ENCODE measurements around the gene OTOF.

The OTOF gene

GRCh38 chr2:26503231-26503880 lies 25.4 kb upstream of the OTOF start:
- DNase-seq (ENCODE audit: low read depth in 2 of 2, low spot score in 1 of 2): peak; percentile 46 to 56

GRCh38 chr2:26500406-26500805 lies 22.5 kb upstream of the OTOF start:
- DNase-seq (ENCODE audit: low read depth in 2 of 2, low spot score in 1 of 2): no peak

- no peak for DNase-seq (ENCODE audit: low read depth in 2 of 2, low spot score in 1 of 2)
Observed at GRCh38 chr2:26495705-26496297, 17.9 kb upstream of the OTOF start.

DNA sequence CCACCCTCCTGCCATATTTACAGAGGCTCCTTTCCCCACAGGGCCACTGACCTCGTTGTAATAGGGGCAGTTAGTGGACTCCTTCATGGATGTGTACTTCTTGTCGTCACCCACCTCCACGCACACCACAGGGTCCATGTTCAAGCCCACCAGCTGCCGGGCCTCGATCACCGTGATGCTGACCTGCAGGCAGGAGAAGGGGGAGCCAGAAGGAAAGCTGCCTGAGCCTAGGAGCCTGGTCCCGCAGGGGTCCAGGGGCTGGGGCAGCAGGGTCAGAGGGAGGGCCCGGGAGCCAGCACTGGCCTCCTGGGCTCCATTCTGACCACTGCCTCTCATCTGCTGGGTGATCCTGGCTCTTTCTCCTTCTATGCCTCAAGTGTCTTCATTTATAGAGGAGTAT lies 17.0 kb upstream of the OTOF start:
- DNase-seq (ENCODE audit: low read depth in 2 of 2, low spot score in 1 of 2): no peak

DNA sequence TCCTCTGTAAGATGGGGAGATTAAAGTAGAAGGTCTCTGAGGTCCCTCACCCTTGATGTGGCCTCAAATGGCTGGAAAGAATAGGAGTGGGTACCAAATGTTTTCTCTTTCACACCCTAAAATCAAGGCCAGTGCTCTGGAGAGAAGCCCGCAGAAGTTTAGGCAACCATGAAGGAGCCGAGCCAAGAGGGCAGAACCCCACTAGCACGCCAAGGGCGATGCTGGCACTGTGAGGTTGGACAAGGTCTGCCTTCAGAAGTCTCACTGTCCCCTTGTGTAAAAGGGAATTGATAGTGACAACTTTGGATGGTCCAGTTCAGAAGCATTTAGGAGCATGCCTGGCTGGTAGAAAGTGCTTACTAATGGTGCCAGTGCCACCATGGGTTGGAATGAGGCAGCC lies 16.3 kb upstream of the OTOF start:
- no peak for DNase-seq (ENCODE audit: low read depth in 2 of 2, low spot score in 1 of 2)

DNA sequence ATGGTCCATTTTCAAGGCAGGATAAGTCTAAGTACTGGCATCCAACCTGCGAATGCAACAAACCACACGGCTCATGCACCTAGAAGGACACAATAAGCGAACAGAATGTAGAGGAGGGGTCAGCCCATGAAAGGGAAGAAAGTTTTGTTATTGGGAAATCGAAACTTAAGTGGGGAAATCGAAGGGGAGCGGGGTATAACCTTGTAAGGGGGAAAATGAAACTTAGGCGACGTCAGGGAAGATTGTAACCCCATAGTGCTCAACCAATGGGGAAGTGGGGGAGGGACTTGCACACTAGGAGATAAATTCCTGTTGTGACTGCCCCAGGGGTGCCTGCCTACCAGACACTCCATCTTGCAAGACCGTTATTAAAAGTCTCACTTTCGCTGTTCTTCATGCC lies 15.6 kb upstream of the OTOF start:
- DNase-seq (ENCODE audit: low read depth in 2 of 2, low spot score in 1 of 2): no peak

GRCh38 chr2:26492749-26493515 lies 15.0 kb upstream of the OTOF start:
- DNase-seq (ENCODE audit: low read depth in 2 of 2, low spot score in 1 of 2): no peak

GRCh38 chr2:26491563-26492167 lies 13.7 kb upstream of the OTOF start:
- DNase-seq (ENCODE audit: low read depth in 2 of 2, low spot score in 1 of 2): no peak

DNA sequence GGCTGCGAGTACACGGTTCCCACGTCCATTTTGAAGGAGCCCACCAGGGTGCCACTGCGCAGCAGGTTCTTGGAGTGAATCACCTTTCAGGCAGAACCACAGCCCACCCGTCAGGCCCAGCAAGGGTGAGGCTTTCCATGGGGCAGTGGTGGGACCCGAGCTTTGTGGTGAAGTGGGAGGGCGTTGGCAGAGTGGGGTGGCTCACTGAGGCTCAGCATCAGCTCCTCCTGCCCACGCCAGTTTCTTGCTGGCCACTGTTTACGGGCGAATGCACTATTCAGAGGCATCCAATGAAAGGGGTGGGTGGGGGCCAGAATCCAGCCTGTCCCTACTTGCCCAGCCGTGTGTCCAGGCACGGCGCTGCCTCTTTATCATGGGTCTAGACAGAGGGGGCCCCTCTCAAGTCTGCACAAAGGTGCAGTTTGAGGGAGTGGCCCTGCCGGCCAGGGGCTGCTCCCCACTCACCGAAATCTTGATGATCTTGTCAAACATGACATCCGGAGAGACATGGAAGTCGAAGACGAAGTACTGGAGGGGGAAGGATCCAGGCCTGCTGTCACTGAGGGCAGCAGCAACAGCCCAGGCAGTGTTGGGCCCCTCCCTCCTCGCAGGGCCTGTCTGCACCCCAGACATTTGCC lies 11.4 kb upstream of the OTOF start:
- no peak for DNase-seq (ENCODE audit: low read depth in 2 of 2, low spot score in 1 of 2)

DNA sequence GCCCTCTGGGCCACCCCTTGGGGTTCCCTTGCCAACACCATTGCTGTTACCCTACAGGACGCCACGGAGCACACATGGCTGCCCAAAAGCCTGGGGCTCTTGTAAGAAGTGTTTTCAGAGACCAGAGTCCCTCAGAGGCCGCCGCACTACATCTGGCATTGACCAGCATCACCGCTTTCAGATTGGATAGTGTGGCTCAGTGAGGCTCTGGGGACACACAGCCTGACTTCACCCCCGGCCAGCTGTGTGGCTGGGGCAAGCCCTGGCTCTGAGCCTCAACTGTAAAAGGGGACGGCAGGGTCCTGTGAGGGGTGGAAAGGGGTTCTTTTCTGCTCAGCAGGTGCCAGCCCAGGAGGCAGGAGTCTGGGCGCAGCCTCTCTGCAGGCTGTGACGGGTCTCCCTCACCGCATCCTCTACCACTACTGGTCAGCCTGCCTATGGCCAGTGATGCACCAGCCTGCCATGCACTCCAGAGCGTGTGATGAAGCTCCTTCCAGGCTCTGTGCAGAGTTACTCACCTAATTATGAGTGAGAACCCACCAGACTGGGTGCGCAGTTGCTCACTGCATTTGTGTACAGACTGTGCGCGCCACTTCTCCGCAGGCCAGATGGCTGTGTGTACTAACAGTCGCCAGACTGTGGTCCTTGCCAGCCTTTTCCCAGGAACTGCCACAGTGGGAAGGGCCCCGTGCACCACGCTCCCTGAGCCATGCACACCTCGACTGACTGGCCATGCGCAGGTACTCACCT lies 10.7 kb upstream of the OTOF start:
- no peak for DNase-seq (ENCODE audit: low read depth in 2 of 2, low spot score in 1 of 2)

- no peak for DNase-seq (ENCODE audit: low read depth in 2 of 2, low spot score in 1 of 2)
Observed at GRCh38 chr2:26487192-26487591, 9.3 kb upstream of the OTOF start.

DNA sequence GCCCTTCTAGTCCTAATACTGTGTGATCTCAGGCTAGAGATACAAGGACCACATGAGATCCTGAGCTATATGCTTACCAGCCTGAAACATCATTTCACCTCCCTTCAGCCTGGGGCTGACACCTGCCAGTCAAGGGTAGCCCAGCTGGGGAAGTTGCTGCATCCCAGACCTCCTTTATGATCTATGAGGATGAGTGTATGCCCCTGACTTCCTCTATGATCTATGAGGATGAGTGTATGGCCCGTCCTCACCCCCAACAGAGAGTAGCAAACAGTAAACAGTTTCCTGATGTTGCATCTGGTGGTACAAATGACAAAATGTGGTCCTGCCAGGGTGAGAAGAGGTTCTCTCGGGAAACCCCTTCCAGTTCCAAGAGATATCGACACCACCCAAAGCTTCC lies 8.9 kb upstream of the OTOF start:
- DNase-seq (ENCODE audit: low read depth in 2 of 2, low spot score in 1 of 2): no peak

DNA sequence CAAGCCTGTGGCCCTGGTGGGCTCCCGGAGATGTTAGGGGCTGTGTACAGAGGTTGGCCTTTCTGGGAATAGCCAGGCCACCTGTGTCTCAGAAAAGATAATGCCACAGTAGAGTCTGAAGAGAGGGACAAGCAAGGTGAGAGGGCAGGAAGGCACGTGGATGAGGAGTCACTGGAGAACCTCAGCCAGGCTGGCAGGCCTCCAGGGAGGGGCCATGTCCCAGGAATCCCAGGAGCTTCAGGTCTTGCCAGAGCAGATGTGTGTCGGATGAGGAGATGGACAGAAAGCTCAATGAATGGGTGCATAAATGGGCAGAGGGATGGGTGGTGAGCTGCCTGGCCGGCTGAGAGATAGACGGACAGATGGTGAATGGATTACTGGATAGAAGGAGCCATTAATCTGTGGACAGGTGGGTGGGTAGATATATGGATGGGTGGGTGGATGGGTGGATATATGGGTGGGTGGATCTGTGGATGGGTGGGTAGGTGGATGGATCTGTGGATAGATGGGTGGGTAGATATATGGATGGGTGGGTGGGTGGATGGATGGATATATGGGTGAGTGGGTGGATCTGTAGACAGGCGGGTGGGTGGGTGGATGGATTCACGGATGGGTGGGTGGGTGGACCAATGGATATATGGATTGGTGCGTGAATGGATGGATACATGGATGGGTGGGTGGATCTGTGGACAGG lies 7.9 kb upstream of the OTOF start:
- no peak for DNase-seq (ENCODE audit: low read depth in 2 of 2, low spot score in 1 of 2)

DNA sequence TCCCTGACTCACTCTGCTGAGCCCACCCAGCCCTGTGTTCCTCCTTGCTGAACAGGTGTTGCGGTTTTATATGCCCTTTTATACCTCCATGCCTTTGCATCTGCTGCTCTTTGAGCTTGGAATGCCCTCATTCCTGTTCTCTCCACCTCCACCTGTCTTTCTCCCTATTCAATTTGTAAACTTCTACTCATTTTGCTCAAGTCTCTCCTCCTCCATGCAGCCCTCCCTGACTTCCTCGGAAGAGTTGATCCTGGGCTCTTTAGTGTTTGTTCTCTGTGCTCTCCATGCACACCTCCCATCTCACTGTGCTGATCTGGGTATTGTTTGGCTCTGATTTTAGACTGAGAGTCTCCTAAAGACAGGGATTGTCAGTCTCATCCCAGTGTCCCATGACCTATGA lies 7.2 kb upstream of the OTOF start:
- no peak for DNase-seq (ENCODE audit: low read depth in 2 of 2, low spot score in 1 of 2)

DNA sequence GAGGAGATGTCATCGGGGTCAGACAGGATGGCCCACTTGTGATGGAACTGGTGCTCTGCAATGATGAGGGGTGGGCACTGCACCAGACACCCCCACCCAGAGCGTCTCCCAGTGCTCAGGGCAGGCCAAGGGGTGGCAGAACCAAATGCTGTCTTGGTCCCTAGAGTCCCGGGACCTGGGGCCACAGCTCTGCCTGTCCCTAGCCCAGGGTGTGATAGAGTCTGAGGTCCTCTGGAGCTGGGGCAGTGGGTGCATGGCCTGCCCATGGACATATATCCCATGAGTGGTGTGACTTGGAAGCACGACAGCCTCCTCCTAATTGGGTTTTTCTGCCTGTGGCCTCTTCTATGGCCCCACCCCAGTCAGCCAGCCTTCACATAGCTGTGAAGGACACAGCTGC lies 6.7 kb upstream of the OTOF start:
- DNase-seq (ENCODE audit: low read depth in 2 of 2, low spot score in 1 of 2): no peak

- no peak for DNase-seq (ENCODE audit: low read depth in 2 of 2, low spot score in 1 of 2)
Observed at GRCh38 chr2:26483957-26484565, 6.1 kb upstream of the OTOF start.

GRCh38 chr2:26483516-26483915 lies 5.6 kb upstream of the OTOF start:
- DNase-seq (ENCODE audit: low read depth in 2 of 2, low spot score in 1 of 2): no peak

- DNase-seq (ENCODE audit: low read depth in 2 of 2, low spot score in 1 of 2): no peak
Observed at GRCh38 chr2:26483027-26483326, 5.1 kb upstream of the OTOF start.

DNA sequence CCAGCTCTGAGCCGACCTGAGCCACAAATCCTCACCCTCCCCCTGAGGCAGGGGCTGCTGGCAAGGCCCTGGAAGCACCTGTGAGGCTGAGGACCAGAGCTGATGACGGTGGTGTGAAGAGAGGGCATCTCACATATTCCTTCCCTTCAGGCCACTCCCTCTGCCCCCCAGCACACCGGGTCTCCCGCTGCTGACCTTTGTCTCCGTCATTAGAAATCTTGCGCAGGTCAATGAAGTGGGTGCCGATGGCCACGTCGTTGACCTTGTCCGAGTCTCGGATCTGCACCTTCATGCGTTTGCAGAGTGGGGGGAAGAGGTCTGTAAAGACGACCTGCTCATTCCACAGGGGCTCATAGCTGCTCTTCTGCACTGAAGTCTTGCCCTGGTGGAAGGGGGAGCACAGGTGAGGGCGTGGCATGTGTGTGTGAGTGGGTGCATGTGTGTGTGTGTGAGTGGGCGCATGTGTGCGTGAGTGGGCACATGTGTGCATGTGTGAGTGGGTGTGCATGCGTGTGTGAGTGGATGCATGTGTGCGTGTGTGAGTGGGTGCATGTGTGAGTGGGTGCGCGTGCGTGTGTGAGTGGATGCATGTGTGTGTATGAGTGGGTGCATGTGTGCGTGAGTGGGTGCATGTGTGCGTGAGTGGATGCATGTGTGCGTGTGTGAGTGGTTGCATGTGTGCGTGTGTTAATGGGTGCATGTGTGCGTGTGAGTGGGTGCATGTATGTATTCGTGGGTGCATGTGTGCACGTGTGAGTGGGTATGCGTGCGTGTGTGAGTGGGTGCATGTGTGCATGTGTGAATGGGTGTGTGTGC lies 4.5 kb upstream of the OTOF start:
- no peak for DNase-seq (ENCODE audit: low read depth in 2 of 2, low spot score in 1 of 2)
